GM15510 (cell line): ENCODE measurements around the gene BOK.

ENCODE experiments used
- POLR2A ChIP-seq: IDR thresholded peaks from 3 replicates; pipeline ENCODE4 v1.6.1; 2011; ENCODE audit warnings: borderline replicate concordance; ENCODE audit not compliant: insufficient read length; ENCODE audit errors: extremely low read depth

BOK gene

GRCh38 chr2:241574911-241575623 is 16.5 kb downstream of the BOK start:
- TF ChIP-seq POLR2A = no peak

DNA sequence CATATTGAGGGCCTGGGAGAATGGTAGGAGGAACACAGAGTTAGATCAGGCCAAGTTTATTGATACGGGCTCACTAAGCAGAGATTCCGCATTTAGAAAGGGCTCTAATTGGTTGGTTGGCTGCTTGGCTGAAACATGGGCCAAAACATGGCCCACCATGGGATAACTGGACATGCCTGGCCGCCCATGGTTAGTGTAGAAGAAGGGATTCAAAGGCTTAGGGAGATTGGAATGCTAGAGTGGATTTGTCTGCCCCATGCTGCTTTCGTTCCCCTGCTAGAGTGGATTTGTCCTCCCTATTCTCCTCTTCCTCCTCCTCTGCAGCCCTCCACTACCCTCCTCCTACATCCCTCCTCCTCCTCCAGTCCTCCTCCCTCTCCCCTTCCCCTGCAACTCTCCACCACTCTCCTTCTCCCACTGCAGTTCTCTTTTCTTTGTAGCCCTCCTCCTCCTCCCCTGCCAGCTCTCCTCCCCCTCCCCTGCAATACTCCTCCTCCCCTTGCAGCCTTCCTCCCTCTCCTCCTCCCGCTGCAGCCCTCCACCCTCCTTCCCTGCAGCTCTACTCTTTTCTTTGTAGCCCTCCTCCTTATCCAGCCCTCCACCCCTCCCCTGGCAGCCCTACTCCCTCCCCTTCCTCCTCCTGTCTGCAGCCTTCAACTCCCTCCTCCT is 17.2 kb downstream of the BOK start:
- TF ChIP-seq POLR2A = no peak

DNA sequence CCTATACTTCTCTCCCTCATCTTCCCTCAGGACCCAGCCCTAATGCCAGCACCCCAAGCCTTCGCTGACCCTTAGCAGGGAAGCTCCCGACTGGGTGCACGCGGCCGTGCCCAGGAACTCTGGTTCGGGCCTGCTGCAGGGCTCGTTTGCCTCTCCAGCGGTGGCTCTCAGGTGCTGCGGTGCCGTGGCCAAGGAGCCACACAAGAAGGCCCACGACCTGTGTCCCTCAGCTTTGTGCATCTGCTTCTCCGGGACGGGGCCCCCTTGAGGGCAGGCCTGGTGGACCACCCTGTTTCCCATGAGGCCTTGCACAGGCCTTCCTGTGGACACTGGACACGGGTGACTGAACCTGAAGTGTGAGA is 17.7 kb downstream of the BOK start:
- no peak for TF ChIP-seq POLR2A

GRCh38 chr2:241577413-241578122 is 19.0 kb downstream of the BOK start:
- no peak for TF ChIP-seq POLR2A

DNA sequence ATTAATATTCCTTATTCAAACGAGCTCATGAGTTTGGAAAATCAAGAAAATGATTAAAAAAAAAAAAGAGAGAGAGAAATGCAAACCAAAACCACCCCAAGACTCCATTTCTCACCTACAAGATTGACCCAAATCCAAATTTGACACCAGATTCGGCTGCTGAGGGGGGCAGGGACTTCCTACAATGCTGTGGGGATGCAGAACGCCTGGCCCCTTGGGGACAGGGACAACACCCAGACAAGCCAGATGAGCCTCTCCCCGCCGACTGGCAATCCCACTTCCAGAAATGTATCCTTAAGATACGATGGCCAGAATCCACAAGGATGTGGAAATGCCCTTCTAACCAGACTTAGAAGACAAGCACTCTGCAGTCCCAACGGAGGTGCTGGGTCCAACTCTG is 20.7 kb downstream of the BOK start:
- no peak for TF ChIP-seq POLR2A

GRCh38 chr2:241582328-241582727 is 23.8 kb downstream of the BOK start:
- no peak for TF ChIP-seq POLR2A

DNA sequence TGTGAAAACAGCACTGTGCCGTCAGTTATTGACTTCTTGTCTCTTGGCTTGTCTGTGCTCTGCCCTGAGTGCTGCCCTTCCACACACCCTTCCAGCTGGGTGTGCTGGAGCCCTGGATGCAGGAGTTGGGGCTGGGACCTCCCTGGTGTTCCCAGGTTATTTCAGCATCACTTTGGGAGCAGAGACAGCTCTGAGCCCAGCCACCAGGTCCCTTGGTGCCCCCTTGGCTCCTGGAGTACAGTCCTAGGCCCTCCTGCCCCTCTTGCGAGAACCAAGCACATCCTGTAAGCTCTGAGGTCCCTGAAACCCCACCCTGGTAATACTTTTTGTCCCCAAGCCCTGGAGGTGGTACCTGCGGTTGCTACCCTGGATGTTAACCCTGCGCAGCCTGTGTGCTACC is 24.3 kb downstream of the BOK start:
- no peak for TF ChIP-seq POLR2A

GRCh38 chr2:241584436-241584835 is 25.9 kb downstream of the BOK start:
- no peak for TF ChIP-seq POLR2A

DNA sequence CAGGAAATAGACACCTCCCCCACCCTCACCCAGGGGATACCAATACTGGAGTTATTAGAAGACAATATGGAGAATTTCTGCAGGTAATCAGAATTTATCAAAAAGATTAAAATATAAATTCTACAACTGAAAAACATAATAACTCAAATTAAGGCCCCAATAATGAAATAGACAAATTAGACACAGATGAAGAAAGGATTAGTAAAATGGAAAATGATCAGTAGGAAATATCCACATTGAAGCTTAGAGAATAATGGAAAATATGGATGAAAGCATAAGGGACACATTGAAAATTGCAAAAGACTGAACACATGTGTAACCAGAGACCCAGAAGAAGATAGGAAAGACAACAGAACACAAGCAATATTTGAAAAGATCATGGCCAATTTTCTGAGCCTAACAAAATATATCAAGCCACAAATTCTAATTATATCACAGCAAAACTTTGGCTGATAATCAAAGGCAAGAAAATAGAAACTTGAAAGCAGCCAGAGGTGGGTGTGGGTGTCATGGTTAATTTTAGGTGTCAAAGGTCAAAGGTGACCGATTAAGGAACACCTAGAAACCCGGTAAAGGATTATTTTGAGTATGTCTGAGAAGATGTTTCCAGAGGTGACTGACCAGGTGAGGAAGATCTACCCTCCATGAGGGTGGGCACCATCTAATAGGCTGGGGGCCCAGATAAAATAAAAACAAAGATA is 28.2 kb downstream of the BOK start:
- no peak for TF ChIP-seq POLR2A

DNA sequence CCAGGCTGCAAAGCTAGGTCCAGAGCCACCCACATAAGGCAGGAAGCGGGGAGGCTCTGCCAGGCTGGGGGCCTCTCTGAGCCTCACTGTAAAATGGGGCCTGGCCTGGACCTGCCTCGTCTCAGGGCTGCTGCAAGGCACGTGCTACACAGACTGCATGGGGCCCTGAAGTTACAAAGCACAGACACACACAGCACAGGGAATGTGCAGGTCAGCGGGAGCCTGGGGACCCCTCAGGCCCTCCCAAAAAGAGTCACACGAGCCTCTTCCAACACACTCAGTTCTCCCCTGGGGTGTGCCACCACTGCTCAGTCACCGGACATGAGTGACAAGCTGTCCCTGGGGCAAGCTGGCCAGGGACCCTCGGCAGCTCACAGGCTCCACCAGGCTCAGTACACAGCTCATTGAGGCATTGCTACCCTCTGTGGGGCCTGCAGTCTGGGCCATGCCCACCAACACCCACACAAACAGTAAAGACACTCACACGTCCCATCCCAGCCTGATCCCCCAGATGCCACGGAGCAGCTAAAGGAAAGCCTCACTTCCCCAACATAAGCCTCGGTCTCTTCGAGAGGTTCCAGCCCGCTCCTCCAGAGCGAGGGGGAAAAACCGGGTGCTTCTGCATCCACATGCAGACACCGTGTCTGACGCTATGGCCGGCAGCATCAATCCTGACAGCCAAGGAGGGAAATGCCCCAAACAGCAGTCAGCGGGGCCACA is 33.7 kb downstream of the BOK start:
- TF ChIP-seq POLR2A = no peak

DNA sequence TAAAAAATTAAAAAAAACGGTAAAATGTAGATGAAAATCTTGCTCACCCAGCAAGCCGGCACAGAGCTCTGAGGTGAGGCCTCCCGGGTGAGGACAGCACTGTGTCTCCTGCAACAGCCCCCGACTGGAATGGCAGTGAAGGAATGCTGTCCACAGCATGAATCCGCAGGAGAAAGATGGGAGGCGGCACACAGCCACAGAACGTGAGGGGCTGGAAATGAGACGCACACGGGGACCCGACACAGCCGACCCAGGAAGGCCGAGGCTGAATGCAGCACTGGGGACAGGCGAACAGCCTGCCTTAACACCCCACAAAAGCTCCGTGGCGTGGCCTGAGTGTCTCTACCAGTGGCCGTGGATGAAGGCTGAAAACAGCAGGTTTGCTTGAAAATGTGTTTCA is 34.7 kb downstream of the BOK start:
- no peak for TF ChIP-seq POLR2A

GRCh38 chr2:241595600-241596140 is 37.1 kb downstream of the BOK start:
- no peak for TF ChIP-seq POLR2A

- TF ChIP-seq POLR2A = no peak
Observed at GRCh38 chr2:241597561-241597960, 39.0 kb downstream of the BOK start.

- TF ChIP-seq POLR2A = no peak
Observed at GRCh38 chr2:241598061-241598460, 39.5 kb downstream of the BOK start.
